HEK293T (cell line): ENCODE measurements around the gene MS4A6E.

Source experiments
- ARNT ChIP-seq: fragments of 450-650 bp; IDR thresholded peaks from 2 replicates; pipeline ENCODE4 v1.6.1; 2017; ENCODE audit warnings: mild to moderate bottlenecking
- BHLHE40 ChIP-seq: fragments of 450-650 bp; IDR thresholded peaks from 2 replicates; pipeline ENCODE4 v1.6.1; 2016; ENCODE audit warnings: mild to moderate bottlenecking, moderate library complexity, borderline replicate concordance
- ELF4 ChIP-seq: fragments of 450-650 bp; IDR thresholded peaks from 2 replicates; pipeline ENCODE4 v1.6.1; 2017; ENCODE audit warnings: antibody characterized with exemption
- HDGF ChIP-seq: fragments of 450-650 bp; IDR thresholded peaks from 2 replicates; pipeline ENCODE4 v1.6.1; 2017; ENCODE audit warnings: antibody characterized with exemption, borderline replicate concordance

DNA sequence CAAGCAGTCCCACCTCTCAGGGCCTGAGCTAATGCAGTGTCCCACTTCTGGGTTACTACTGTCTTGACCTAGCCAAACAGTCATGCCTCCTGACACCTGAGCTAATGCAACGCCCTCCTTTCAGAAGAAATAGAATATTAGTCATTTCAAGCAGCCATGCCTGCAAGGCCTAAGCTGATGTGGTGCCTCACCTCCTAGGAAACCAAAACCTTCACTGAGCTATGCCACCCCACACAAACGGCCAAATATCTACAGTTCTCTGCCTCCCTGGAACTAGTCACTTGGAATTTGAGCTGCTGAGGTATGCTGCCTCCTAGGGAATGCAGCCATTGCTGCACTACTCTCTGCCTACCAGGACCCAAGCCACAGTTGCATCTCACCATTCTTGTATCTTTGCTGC, 8.3 kb upstream of the MS4A6E start:
- TF ChIP-seq BHLHE40 (no peak), ELF4 (no peak), ARNT (no peak), HDGF (no peak)
